B cell (primary cell): ENCODE data around the gene CC2D1B. TPM values are rescaled to one million over a fixed set of nuclear protein-coding genes. Genes with fewer than 3 reads are reported as not detected.
A peak's percentile ranks its signal among the peaks of the same experiment; 100 is the strongest.

Source experiments
- ATAC-seq: fragments of 200-7000 bp; cut with Tn5 transposase; one replicate; pipeline ENCODE4 v1.10.0; 2021; ENCODE audit warnings: low read depth, mild to moderate bottlenecking, moderate number of reproducible peaks, moderate library complexity
- CTCF ChIA-PET: fragments of 350-600 bp; sonication (Branson Sonifier 250); formaldehyde crosslinking; loops from one replicate; lab custom pipeline; 2021; ENCODE audit warnings: antibody characterized with exemption, inconsistent platforms; lab: Charles Lee
- POLR2A ChIA-PET: fragments of 350-600 bp; sonication (Branson Sonifier 250); formaldehyde crosslinking; loops from one replicate; lab custom pipeline; 2021; ENCODE audit warnings: antibody characterized with exemption; lab: Charles Lee
- DNase-seq: peaks from one replicate; pipeline ENCODE4 v3.0.0; 2013
- H2AFZ ChIP-seq: 2 replicates; pipeline ENCODE4 v1.6.1; 2012; ENCODE audit warnings: mild to moderate bottlenecking, low read depth, low read length; ENCODE audit not compliant: insufficient read depth, poor library complexity, severe bottlenecking
- H3K27ac ChIP-seq, 2 donors: 1 replicate in 1 of 2; 2 replicates in 1 of 2; pipeline ENCODE4 v1.5.1; 2012 to 2013; ENCODE audit warnings: low read length in 2 of 2, mild to moderate bottlenecking in 2 of 2, moderate library complexity in 1 of 2
- H3K27me3 ChIP-seq, 4 experiments: fragments of 200-600 bp in 1 of 4; sonication (generic) in 1 of 4; replicated peaks in 1 of 4; 1 replicate in 2 of 4; 2 replicates in 2 of 4; pipeline versions ENCODE4 v1.6.1 to v1.7.0; 2013 to 2016; ENCODE audit warnings: low read length in 3 of 4, mild to moderate bottlenecking in 2 of 4, mixed read lengths in 1 of 4, moderate library complexity in 1 of 4; ENCODE audit not compliant: insufficient read depth in 4 of 4, control insufficient read depth in 3 of 4; ENCODE audit errors: control extremely low read depth in 1 of 4
- H3K36me3 ChIP-seq, 2 experiments: replicated peaks in 1 of 2; 1 replicate in 1 of 2; 2 replicates in 1 of 2; pipeline versions ENCODE4 v1.6.1 to v1.7.1; 2013; ENCODE audit warnings: low read length in 1 of 2; ENCODE audit not compliant: insufficient read depth in 2 of 2, control insufficient read depth in 1 of 2; ENCODE audit errors: control extremely low read depth in 1 of 2, extremely low read depth in 1 of 2
- H3K4me1 ChIP-seq, 2 donors: fragments of 200-600 bp in 1 of 2; sonication (generic) in 1 of 2; 1 replicate in 1 of 2; 2 replicates in 1 of 2; pipeline versions ENCODE4 v1.5.1 to v1.6.1; 2013 to 2017; ENCODE audit warnings: low read length in 2 of 2; ENCODE audit not compliant: control insufficient read depth in 2 of 2, insufficient read depth in 2 of 2
- H3K4me2 ChIP-seq: replicated peaks from 2 replicates; pipeline ENCODE3; 2012; ENCODE audit warnings: mild to moderate bottlenecking, low read depth, low read length; ENCODE audit not compliant: poor library complexity, severe bottlenecking
- H3K4me3 ChIP-seq, 5 experiments: fragments of 200-600 bp in 1 of 5; sonication (generic) in 1 of 5; 1 replicate in 3 of 5; 2 replicates in 2 of 5; pipeline versions ENCODE4 v1.5.1 to v1.7.0; 2011 to 2016; ENCODE audit warnings: low read length in 4 of 5, mild to moderate bottlenecking in 4 of 5, low read depth in 2 of 5, control low read depth in 1 of 5, moderate library complexity in 1 of 5; ENCODE audit not compliant: insufficient read depth in 1 of 5; ENCODE audit errors: control extremely low read depth in 1 of 5, extremely low read depth in 1 of 5
- H3K79me2 ChIP-seq: fragments of 200-600 bp; sonication (generic); one replicate; pipeline ENCODE4 v1.6.0; 2016; ENCODE audit warnings: low read length; ENCODE audit not compliant: control insufficient read depth, insufficient read depth
- H3K9ac ChIP-seq: fragments of 200-600 bp; sonication (generic); 2 replicates; pipeline ENCODE4 v1.6.1; 2017; ENCODE audit warnings: mild to moderate bottlenecking, low read length, moderate library complexity
- H3K9me3 ChIP-seq, 3 donors: one replicate each; pipeline versions ENCODE4 v1.6.1 to v1.7.1; 2013; ENCODE audit warnings: low read length in 2 of 3; ENCODE audit not compliant: control insufficient read depth in 2 of 3, insufficient read depth in 1 of 3; ENCODE audit errors: control extremely low read depth in 1 of 3
- H4K20me1 ChIP-seq: 2 replicates; pipeline ENCODE4 v1.6.0; 2012; ENCODE audit warnings: mild to moderate bottlenecking, low read length; ENCODE audit not compliant: insufficient read depth, control insufficient read depth, poor library complexity, severe bottlenecking
- H3K27ac Mint-ChIP-seq: one replicate; pipeline ENCODE4 v1.8.0; 2021; ENCODE audit warnings: mixed read lengths
- H3K27me3 Mint-ChIP-seq: one replicate; pipeline ENCODE4 v1.8.0; 2021; ENCODE audit warnings: mixed read lengths
- H3K4me1 Mint-ChIP-seq: one replicate; pipeline ENCODE4 v1.8.0; 2021; ENCODE audit warnings: mixed read lengths
- H3K4me3 Mint-ChIP-seq: one replicate; pipeline ENCODE4 v1.8.0; 2021; ENCODE audit warnings: mixed read lengths
- H3K9me3 Mint-ChIP-seq: one replicate; pipeline ENCODE4 v1.8.0; 2022; ENCODE audit warnings: mixed read lengths; ENCODE audit not compliant: insufficient read depth
- EZH2 ChIP-seq: IDR thresholded peaks from 2 replicates; pipeline ENCODE4 v1.6.1; 2012; ENCODE audit warnings: borderline replicate concordance, low read depth, mild to moderate bottlenecking, moderate library complexity, low read length; ENCODE audit not compliant: insufficient read depth, poor library complexity, severe bottlenecking
- WGBS: methylation state at CpG from one replicate; pipeline ENCODE4 v1.1.5; 2013; ENCODE audit warnings: missing lambda C conversion rate; ENCODE audit not compliant: insufficient coverage; 5-methylcytosine and 5-hydroxymethylcytosine counted together
- intact Hi-C: fragments of 100-400 bp; cut with micrococcal nuclease; formaldehyde crosslinking; loops from one replicate; pipeline ENCODE4 v1.10.0; 2022
- polyA plus RNA-seq: library from polyadenylated mRNA; depleted of rRNA; stranded (reverse); fragments of >200 nt; gene quantifications from 2 replicates; pipeline ENCODE4 v1.2.3, GENCODE V29; 2012
- total RNA-seq, 2 donors: library from RNA; stranded (reverse); fragments of 120-200 nt in 1 of 2; gene quantifications; 1 replicate in 1 of 2; 2 replicates in 1 of 2; pipeline versions ENCODE4 v1.2.3 to v1.2.4, GENCODE V29; 2013 to 2022
- TF ChIP-seq, protein P1 (sequence below): fragments of 200-600 bp; IDR thresholded peaks from one replicate; pipeline ENCODE4 v1.8.0; 2022; ENCODE audit warnings: antibody characterized with exemption, mild to moderate bottlenecking

The CC2D1B gene
- total and polyA plus RNA-seq, 2 donors (not counting 1 experiment from before 2014, with no cell fraction given), result 28.9 to 79.7 TPM

DNA sequence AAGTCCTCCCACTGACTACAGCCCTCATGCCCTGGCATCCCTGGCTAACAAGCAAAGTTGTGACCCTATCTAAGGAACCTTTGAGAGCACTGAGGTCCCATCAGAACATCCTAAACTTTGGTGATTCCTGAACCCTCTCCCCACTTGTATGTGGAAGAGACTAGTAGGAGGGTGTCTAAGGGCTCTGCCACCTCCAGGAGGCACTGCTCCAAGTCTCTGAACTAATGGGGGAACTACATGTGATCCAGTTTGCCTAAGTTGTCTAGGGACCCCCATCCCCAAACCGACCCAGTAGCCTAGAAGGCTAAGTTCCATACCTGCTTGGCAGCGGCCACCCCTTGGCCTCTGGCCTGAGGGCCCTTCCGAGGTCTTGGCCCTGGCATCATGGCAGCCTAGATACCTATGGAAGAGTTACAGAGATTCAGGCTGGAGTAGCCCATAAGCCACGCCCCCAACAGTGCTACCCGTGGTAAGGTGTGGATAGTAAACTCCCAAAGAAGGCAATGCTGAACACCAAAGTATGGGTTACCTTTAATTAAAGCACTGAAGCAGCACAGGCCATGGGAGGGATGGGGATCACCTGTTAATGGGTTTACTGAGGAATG is 1.7 kb downstream of the CC2D1B start:
- peaks cover 29% of the 10 kb centered on the region for H4K20me1 ChIP-seq
- no peak for ATAC-seq
- no peak overlapping the region for H2AFZ ChIP-seq
- Mint-ChIP-seq H3K27me3 (peaks cover 4% of the 10 kb centered on the region), H3K9me3 (no peaks in the 10 kb centered on the region), H3K4me1 (peaks cover 33% of the 10 kb centered on the region), H3K4me3 (peak overlapping the region; percentile 96), H3K27ac (no peak overlapping the region)
- CTCF ChIA-PET, result no interaction called here
- DNase-seq, result no peak
- WGBS, result 86% methylated on average over 5 of the region's 5 CpGs
- H3K27ac ChIP-seq, result no peak overlapping the region
- peaks cover 2 to 40% of the 10 kb centered on the region in 2 experiments for H3K36me3 ChIP-seq
- H3K4me2 ChIP-seq, result peak overlapping the region; percentile 86
- no peak overlapping the region for H3K9ac ChIP-seq
- H3K27me3 ChIP-seq, result no peaks in the 10 kb centered on the region
- intact Hi-C loops, result loop anchor here (10.0 kb wide), 2 partner anchors 650 to 1580 kb away; partner anchors contain the start of genes IFT25 and LRRC42
- peak overlapping the region in 1 of 5 experiments; percentile 79 for H3K4me3 ChIP-seq
- H3K79me2 ChIP-seq, result peaks cover 26% of the 10 kb centered on the region
- H3K9me3 ChIP-seq, result no peaks in the 10 kb centered on the region
- H3K4me1 ChIP-seq, result peaks cover 18 to 20% of the 10 kb centered on the region in 2 donors
- TF ChIP-seq, protein P1, sequence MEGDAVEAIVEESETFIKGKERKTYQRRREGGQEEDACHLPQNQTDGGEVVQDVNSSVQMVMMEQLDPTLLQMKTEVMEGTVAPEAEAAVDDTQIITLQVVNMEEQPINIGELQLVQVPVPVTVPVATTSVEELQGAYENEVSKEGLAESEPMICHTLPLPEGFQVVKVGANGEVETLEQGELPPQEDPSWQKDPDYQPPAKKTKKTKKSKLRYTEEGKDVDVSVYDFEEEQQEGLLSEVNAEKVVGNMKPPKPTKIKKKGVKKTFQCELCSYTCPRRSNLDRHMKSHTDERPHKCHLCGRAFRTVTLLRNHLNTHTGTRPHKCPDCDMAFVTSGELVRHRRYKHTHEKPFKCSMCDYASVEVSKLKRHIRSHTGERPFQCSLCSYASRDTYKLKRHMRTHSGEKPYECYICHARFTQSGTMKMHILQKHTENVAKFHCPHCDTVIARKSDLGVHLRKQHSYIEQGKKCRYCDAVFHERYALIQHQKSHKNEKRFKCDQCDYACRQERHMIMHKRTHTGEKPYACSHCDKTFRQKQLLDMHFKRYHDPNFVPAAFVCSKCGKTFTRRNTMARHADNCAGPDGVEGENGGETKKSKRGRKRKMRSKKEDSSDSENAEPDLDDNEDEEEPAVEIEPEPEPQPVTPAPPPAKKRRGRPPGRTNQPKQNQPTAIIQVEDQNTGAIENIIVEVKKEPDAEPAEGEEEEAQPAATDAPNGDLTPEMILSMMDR, result no peak
- POLR2A ChIA-PET, result interaction anchor here (0.7 kb wide), 1 partner anchor 45 kb away, joined by 5 read pairs; no protein-coding TSS in a partner anchor

- H3K9me3 Mint-ChIP-seq, result no peaks in the 10 kb centered on the region
- 98% methylated on average over 7 of the region's 7 CpGs for WGBS
These were observed 5.4 kb downstream of the CC2D1B start for GRCh38 chr1:52360595-52360968.

More at GRCh38 chr1:52360595-52360968, 5.4 kb downstream of the CC2D1B start:
- Histone ChIP-seq H3K9ac (no peak overlapping the region), H3K4me1 (peaks cover 11 to 16% of the 10 kb centered on the region in 2 donors), H2AFZ (no peak overlapping the region), H3K36me3 (peaks cover 2 to 78% of the 10 kb centered on the region in 2 experiments), H3K79me2 (peaks cover 24% of the 10 kb centered on the region), H3K27me3 (no peaks in the 10 kb centered on the region), H3K27ac (no peak overlapping the region), H3K9me3 (no peaks in the 10 kb centered on the region), H4K20me1 (peaks cover 29% of the 10 kb centered on the region), H3K4me2 (no peak overlapping the region), H3K4me3 (no peak overlapping the region)
- no peak overlapping the region for H3K27ac Mint-ChIP-seq
- H3K4me1 Mint-ChIP-seq, result peaks cover 17% of the 10 kb centered on the region
- POLR2A ChIA-PET, result no interaction called here
- no peak overlapping the region for H3K4me3 Mint-ChIP-seq
- ATAC-seq, result no peak
- no peak for TF ChIP-seq EZH2
- TF ChIP-seq, protein P1, result no peak
- no peak for DNase-seq
- H3K27me3 Mint-ChIP-seq, result no peaks in the 10 kb centered on the region
- CTCF ChIA-PET, result no interaction called here
- intact Hi-C loops, result loop anchor here (10.0 kb wide), 2 partner anchors 654 to 1584 kb away; partner anchors contain the start of genes IFT25 and LRRC42
